GM21515 (cell line): ENCODE data around the gene AIP.
"Not testable (repeated sequence)": the region's sequence is repeated elsewhere in the genome, so short reads cannot be mapped to it uniquely, and the experiment has no call there.

Experiments
- ATAC-seq: cut with Tn5 transposase; IDR thresholded peaks from one replicate; pipeline ENCODE4 v1.9.1; 2021; ENCODE audit not compliant: unreplicated experiment

Gene AIP

DNA sequence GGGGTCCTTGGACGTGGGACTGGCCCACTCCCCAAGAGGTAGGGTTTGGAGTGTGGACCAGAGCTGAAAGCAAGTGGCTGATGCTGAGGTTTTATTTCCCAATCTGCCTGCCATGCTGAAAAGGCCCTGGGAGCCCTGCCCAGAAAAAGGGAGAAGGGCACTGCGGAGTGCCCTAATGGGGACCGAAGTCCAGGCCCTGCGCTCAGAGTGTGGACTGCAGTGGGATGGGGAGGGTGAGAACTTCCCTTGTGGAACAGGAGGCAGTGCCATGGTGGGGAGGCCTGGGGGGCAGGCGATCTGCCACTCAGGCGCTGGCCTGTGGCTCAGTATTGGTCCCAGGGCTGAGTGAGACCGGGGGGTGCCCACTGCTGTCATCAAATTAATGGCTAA is 34.6 kb upstream of the AIP start:
- no peak for ATAC-seq

DNA sequence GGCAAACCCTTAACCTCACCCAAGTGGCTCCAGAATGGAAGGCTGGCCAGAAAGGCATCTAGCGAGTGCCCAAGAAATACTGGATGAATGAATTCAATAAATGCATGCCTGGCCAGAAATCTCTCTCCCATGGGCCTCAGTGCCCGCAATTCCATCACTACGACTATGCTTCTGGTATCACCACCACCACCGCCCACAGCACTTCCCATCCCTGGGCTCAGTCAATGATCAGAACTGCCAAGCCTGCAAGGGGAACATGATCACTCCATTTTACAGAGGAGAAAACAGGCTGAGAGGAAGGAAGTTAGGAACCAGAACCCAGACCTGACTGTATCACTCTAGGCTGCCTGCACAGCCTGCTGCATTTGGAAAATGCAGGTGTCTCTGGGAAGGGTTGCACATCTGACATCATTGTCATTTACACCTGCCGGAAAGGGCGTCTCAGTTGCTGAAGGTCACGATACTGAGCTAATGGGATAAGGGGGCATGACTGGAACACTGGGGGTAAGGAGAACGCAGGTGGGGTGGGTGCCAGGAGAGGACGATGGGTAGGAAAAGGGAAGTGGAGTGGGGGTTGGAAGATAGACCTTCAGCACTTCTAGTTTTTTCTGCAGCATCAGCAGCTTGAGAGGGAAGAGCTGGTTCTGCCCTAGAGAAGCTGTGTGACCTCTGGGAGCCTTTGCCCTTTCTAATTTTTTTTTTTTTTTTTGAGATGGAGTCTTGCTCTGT is 33.5 kb upstream of the AIP start:
- no peak for ATAC-seq

DNA sequence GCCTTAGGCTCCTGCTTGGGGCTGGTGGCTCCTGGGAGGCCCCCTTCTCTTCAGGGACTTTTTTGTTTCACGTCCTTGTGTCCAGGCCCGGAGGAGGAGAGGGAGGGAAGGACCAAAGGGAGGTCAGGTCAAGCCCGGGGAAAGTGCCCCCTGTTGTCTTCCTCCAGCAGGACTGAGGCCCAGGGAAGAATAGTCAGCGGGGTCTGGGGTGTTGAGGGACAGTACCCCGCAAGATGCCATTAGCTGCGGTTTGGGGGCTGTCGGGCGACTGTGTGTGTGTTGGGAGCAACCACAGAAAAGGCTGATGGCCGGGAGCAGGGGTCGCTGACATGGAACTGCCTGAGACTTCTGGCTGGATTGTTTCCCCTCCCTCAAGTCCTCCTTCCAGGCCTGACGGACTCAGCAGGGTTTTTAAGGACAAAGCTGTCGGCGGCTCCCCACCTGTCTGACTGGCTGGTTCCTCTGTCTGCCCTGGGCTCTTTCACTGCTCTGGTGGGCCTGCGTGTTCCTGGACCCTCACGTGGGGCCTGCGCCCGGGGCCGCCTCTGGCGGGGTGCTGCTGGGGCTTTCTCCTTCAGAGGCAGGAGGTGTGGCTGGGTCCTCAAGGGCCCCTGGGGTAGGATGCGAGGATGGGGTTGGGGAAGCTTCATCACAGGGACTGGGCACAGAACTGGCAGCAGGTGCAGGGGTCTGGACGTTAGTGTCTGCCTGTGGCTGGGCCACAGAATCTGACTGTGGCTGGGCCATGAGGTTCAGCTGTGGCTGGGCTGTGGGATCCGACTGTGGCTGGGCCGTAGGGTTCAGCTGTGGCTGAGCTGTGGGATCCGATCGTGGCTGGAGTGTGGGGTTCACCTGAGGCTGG is 31.8 kb upstream of the AIP start:
- no peak for ATAC-seq

DNA sequence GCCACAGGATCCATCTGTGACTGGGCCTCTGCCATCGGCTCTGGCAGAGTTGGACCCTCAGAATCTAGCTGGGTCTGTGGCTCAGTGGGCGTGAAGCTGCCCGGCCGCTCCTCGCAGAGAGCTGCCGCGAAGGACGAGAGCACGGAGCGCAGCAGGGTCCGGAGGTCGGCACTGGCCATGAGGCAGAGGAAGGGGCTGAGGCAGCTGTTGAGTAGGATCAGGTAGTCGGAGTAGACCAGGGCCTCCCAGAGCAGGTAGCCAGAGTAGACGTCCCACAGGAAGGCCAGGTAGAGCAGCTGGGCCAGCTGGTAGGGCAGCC is 31.2 kb upstream of the AIP start:
- ATAC-seq = no peak

DNA sequence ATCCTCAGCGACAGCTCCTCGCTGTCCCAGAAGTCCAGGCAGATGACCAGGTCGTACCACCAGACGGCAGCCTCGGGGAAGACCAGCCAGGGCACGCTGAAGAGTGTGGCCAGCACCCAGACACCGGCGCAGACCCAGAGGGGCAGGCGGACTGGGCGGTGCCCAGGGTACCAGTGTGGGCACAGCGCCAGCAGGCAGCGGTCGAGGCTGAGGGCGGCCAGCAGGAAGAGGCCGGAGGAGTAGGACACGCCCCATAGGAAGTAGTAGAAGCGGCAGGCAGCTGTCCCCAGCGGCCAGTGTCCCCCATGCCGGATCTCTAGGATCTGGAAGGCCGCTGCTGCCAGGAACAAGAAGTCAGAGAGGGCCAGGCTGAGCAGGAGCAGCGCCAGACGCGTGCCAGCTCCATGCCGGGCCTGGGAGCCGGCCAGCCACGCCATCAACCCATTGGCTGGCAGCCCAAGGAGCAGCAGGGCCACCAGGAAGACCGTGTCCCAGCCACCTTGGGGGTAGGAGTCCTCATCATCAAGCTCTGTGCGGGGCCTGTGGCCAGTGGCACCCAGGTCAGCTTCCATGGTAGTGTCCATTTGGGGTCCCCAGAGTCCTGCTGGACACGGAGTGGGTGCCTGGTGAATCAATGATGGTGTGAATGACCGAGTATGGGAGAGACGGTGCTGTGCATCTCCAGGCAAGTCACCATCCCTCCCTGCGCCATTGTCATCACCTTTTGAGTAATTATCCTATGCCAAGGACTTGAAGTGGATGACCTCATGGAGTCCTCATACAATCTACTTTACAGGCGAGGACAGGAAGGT is 30.5 kb upstream of the AIP start, which contains the start of gene GPR152:
TSS of gene GPR152 (minus strand) at position 589 of the 812 bp plus-strand sequence. CDS start at position 584, 5 bp downstream.
- no peak for ATAC-seq

DNA sequence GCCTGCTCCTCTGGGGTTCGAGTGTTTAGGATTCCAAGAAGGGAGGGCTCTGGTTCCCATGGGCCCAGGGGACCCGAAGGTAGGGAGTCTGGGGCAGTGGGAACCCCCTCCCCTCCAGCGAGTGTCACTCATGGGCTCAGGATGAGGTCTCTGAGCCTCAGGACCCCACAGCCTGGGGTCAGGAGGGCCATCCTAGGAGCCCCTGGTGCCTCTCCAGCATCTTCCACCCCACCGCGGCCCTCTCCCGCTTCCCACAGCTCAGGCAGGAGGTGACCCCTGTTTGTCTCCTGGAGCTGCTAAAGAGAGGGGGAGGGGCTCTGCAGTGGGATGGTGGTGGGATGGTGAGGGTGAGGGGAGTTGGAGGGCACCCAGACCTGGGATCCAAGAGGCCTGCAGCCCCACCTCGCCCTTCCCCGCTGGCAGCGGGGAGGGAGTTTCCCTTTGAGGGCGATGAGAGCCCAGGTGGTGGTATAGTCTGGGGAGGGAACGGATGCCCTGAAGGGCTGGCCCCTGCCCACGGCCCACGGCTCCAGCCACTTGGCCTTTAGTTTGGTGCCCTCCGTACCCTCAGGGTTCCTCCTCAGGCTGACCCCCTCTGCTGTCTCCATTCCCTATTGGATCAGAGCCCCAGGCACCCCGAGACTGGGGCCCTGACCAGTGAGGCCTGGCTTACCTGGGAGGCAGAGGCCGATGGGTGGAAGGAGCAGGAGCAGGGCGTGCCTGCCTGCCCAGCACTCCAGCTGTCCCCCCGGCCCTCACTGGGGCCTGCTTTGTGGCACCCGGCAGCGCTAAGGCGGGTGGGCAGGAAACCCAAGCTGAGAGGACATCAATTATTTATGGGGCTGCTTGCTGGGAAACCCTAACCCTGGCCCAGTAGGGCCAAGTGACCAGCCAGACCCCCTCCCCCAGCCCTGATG is 28.8 kb upstream of the AIP start:
- ATAC-seq = no peak

DNA sequence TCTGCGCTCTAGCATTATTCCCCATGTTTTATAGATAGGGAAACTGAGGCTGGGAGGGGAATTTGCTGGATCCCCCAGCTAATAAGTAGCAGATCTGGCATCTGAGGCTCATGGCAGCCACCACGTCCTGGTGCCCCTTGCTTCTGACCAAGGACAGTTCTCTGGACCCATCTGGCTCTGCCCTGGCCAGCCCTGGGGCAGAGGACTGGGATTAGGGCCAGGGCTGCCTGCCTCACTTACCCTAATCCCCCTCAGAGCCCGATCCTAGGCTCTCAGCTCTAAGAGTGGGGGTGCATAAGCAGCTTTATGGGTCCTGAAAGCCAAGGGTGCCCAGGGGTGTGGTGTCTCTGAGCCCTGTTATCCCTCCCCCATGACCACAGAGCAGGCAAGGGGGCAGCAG is 27.8 kb upstream of the AIP start, which contains the start of gene CABP4:
TSS of gene CABP4 (plus strand) at position 301 of the 400 bp plus-strand sequence. CDS start at position 371, 70 bp downstream.
- ATAC-seq = no peak

DNA sequence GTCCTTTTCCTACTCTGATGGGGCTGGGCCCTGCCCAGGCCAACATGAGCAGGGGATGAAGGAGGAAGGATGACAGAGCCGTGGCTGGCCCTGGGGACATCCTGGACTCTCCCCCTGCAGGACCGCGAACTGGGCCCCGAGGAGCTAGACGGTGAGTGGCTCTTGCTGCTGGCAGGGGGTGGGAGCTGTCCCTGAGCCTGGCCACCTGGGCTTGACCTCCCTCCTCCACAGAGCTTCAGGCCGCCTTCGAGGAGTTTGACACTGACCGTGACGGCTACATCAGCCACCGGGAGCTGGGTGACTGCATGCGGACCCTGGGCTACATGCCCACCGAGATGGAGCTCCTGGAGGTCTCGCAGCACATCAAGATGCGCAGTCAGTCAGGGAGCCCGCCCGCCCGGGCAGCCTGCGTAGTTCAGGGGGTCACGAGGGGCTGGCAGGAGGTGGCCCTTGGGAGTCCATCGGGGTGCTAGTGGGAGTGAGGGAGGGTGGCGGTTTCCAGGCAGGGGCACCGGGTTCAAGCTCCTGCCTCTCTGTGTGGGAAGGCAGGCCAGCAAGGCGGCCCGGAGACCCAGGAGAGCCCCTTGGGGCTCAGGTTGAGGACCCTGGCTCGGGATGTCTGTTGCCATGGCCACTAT is 26.6 kb upstream of the AIP start:
- ATAC-seq = no peak

DNA sequence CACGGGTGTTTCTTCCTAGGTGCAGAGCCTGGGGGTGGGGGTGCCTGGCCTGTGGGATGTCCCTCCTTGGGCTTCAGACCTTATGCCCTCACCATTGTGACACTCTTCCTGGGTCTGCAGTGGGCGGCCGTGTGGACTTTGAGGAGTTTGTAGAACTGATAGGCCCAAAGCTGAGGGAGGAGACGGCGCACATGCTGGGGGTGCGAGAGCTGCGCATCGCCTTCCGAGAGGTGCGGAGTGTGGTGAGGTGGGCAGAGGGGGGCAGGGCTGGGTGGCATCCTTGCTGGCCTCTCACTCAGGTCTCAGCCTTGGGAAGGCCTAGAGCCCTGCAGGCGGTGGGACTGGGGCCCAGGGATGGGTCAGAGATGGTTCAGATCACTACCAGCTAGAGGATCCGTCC is 25.4 kb upstream of the AIP start:
- no peak for ATAC-seq

DNA sequence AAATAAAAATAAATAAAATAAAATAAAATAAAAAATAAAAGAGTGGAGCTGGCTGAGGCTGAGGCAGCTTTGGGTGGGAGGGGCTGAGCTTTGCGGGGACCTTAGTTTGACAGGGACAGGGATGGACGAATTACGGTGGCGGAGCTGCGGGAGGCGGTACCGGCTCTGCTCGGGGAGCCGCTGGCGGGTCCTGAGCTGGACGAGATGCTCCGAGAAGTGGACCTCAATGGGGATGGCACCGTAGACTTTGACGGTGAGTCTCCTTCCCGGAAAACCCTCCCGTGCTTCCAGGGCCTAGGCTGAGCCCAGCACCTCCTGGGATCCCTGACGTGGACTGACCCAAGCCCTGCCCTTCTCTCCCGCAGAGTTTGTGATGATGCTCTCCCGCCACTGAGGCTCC is 24.6 kb upstream of the AIP start:
- no peak for ATAC-seq

DNA sequence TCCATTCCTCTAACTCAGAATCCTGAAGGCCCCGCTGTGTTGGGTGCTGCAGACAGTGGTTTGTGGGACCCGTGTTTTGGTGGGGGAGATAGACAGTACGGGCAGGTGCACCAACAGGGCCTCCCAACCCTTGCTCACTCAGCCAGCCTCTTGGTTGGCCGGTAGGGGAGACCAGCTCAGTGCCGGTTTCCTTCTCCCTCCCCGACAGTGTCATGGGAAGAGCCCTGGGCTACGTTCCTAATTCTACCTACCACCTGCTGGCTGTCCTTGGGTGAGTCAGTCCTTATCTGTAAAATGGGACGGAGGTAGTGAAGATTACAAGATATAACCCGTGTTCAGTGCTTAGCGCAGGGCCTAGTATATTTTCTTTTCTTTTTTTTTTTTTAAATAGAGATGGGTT is 19.6 kb upstream of the AIP start:
- ATAC-seq = no peak

DNA sequence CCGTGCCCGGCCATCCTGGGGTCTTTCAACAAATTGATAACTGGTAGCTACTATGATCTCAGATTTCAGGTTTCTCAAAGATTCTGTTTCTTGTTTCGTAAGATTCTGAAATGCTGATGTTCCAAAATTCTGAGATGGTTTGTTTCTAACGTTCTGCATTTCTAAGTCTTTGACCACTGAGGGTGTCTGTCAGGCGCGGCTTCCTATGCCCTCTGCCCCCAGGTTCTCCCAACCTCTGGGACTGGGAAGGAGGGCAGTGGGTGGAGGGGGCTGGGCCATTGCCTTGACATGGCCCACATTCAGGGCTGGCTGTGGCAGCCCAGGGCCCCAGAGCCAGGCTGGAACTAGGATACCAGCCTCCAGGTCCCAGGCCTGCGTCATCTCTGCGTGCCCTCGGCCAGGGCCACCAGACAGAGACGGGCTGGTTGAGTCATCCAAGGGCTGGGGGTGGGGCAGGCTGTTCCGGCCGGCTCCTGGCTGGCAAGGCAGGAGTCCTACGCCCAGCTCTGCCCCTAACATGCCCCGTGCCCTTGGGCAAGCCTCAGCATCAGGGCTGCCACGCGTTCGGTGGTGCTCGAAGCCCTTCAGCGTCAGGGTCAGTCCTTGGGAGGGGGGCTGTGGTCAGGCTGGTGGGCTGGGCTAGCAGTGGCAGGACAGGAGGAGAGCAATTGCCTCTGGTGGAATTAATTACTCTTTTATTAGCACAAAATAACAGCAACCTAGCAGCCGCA is 19.0 kb upstream of the AIP start:
- ATAC-seq = no peak

DNA sequence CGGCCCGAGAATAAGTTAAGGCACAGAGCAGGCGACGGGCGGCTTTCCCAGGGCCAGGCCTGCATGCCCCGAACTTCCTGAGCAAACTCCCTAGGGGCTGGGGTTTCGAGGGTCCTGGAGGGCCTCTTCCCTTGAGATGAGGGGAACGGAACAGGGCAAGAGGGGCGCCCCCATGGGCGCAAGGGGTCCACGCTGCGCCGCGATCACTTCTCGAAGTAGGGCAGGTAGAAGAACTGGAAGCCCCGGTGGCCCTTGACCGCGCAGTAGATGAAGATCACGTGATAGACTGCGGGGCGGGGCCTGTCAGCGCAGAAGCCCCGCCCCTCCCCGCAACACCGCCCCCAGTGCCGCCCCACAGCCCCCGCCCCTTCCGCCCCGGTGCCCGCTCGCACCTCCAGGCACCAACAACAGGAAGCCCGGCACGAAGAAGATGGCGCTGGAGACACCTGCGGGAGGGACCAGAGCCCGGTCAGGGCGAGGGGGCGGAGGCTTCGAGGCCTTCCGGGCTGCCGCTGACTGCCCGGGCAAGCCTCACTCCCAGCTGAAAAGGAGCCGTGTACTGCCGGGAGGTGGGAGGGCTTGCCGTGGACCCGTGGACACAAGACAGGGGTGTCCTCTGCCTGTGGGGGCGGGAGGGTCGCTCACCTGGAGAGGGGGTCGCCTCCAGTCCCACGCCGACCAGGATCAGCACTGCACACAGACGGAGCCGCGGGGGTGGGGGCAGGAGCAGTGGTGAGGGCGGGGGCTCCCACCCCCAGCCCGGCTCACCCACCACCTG is 18.2 kb upstream of the AIP start:
- peak; percentile 49 for ATAC-seq

DNA sequence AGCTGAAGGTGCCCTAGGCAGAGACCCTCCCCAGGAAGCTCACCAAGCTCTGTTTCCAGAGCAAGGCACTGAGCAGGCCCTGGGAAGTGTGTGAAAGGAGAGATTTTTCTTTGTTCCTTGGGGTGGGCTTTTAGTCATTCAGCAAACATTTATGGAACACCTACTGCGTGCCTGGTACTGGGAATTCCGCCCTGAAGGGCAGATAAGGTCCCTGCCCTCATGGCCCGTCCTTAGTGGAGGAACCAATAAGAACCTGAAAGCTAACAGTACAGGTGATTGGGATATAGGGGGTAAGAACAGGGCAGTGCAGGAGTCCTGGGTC is 17.7 kb upstream of the AIP start:
- ATAC-seq = no peak

DNA sequence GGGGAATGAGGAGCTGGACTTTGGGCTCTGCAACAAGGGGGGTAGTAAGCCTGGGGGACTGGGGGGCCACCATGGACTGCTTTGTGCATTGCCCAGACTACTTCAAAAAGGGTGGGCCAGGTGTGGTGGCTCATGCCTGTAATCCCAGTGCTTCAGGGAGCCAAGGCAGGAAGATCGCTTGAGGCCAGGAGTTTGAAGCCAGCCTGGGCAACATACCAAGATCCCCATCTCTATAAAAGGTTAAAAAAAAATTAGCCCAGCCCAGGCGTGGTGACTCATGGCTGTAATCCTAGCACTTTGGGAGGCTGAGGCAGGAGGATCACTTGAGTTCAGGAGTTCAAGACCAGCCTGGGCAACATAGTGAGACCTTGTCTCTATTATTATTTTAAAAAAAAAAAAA is 17.3 kb upstream of the AIP start:
- ATAC-seq = not testable (repeated sequence)

DNA sequence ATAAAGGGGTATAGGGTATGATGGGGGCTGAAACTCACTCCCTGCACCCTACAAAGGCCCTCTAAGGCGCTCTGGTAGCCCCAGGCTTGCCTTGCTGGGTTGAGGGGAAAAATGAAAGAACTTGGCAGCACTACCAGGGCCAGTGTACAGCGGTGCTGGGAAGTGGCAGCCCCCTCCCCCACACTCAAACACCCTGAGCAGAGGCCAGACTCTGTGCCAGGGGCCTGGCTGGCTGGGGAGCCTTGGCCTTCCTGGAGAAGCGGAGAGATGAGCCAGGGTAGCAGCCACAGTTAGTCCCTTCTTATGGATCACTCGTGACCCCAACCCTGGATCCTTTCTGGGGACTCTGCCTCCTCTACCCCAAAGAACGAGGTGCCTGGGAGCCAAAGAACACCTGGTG is 16.5 kb upstream of the AIP start:
- ATAC-seq = no peak

DNA sequence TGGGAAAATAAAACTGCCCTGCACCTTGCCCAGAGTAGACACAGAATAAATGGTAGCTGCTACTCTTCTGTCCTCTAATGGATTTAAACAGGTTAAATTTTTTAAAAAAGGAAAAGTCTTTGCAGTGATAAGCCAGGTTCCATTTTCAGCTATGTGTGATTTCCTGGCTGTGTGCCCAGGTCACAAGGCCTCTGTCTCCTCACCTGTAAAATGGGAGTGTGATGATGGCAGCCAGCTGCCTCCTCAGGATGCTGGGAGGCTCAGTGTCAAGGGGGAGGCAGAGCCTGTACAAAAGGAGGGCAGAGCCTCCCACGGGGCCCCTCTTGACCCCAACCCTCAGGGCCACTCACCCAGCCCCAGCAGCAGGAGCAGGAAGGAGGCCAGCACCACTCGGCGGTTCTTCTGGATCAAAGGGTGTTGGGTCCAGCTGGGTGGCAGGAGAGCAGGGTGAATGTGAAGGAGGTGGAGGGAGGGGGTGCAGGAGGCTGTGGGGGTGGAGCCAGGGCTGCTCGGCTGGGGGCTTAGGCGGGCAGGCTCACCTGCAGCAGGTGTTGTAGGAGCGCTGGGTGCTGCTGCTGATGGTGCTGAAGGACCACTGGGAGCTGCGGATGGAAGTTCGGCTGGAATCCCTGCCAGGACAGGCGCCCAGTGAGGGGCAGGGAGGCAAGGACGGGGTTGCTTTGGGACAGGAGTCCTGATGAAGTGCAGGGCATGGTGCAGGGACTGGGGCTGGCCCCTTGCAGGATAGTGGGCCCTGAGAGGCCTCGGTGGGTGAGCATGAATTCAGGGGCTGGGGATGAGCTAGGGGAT is 15.7 kb upstream of the AIP start:
- no peak for ATAC-seq

DNA sequence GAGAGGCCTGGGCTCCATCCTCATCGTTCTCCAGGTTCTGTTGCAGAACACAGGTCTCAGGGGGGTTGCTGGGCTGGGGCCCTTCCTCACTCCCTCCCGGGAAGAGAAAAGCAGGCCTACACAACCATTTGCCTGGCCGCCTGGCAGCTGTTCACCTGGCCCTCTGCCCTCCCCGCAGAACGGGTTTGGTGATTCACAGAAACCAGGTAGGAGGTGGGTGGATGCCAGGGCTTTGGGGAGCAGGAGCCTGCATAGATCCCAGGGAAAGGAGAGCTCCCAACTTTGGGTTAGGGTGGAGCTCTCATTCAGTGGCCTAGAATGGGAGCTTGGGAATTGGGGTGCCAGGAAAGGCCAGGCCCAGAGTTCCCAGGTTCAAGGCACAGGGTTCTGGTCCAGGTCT is 14.8 kb upstream of the AIP start:
- no peak for ATAC-seq
